Calu3 (cell line): ENCODE results near the gene TPGS1. TPM values are rescaled to one million over a fixed set of nuclear protein-coding genes. Genes with fewer than 3 reads are reported as not detected.

Experiments
- BruUV-seq: library from RNA; stranded (reverse); fragments of 400-500 nt; replicated peaks from 2 replicates; lab custom pipeline; 2021; lab: Mats Ljungman, UMichigan
- CTCF ChIA-PET: fragments of 300-600 bp; sonication (Branson Sonifier 250); formaldehyde crosslinking; loops from one replicate; lab custom pipeline; 2022; ENCODE audit warnings: antibody characterized with exemption; lab: Charles Lee
- DNase-seq: peaks from one replicate; pipeline ENCODE4 v3.0.0; 2022
- H3K27ac Mint-ChIP-seq: one replicate; pipeline ENCODE4 v1.8.0; 2022; ENCODE audit warnings: mixed read lengths; ENCODE audit not compliant: unreplicated experiment
- H3K27me3 Mint-ChIP-seq: one replicate; pipeline ENCODE4 v1.8.0; 2022; ENCODE audit warnings: mixed read lengths; ENCODE audit not compliant: unreplicated experiment
- H3K36me3 Mint-ChIP-seq: one replicate; pipeline ENCODE4 v1.8.0; 2022; ENCODE audit warnings: mild to moderate bottlenecking, moderate library complexity, mixed read lengths; ENCODE audit not compliant: insufficient read depth, unreplicated experiment
- H3K4me1 Mint-ChIP-seq: one replicate; pipeline ENCODE4 v1.8.0; 2022; ENCODE audit warnings: mild to moderate bottlenecking, low read depth, mixed read lengths; ENCODE audit not compliant: unreplicated experiment
- H3K4me3 Mint-ChIP-seq: one replicate; pipeline ENCODE4 v1.8.0; 2022; ENCODE audit warnings: mild to moderate bottlenecking, low read depth, moderate library complexity, mixed read lengths; ENCODE audit not compliant: unreplicated experiment
- H3K9me3 Mint-ChIP-seq: one replicate; pipeline ENCODE4 v1.8.0; 2022; ENCODE audit warnings: low read depth, mixed read lengths; ENCODE audit not compliant: unreplicated experiment
- CTCF ChIP-seq: fragments of 200-600 bp; IDR thresholded peaks from one replicate; pipeline ENCODE4 v1.8.0; 2022; ENCODE audit warnings: antibody characterized with exemption; ENCODE audit not compliant: unreplicated experiment
- intact Hi-C: fragments of 100-400 bp; cut with micrococcal nuclease; formaldehyde crosslinking; loops from one replicate; pipeline ENCODE4 v1.10.0; 2022; ENCODE audit not compliant: unreplicated experiment
- total RNA-seq: library from RNA; stranded (reverse); gene quantifications from 2 replicates; pipeline ENCODE4 v1.2.3, GENCODE V29; 2022

TPGS1 gene
- total RNA-seq, 1 experiment from 2014 or later = 9.0 TPM

DNA sequence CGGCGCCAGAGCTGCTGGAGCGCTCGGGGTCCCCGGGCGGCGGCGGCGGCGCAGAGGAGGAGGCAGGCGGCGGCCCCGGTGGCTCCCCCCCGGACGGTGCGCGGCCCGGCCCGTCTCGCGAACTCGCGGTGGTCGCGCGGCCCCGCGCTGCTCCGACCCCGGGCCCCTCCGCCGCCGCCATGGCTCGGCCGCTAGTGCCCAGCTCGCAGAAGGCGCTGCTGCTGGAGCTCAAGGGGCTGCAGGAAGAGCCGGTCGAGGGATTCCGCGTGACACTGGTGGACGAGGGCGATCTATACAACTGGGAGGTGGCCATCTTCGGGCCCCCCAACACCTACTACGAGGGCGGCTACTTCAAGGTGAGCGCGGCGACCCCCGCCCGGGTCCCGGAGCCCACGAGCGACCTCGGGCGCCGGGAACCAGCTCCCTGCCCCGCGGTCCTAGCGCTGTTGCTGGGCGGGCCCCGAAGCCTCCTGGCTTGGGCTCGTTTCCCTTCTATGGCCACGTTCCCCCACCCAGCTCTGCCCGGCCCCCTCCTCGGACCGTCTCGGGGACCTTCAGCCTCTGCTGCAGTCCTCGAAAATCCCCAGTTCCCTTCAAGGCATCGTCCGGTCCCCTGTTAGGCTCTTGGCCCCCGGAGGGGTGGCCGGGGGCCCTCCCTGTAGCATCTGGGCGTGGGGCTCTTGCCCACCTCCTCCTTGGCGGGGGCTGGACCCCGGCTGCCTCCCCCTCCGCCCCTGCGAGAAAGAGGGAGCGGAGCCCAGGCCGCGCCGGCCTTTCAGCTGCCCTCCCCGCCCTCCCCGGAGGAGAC lies 24.7 kb downstream of the TPGS1 start, which contains the start of gene CDC34:
TSS of gene CDC34 (plus strand) at position 8 of the 808 bp plus-strand sequence. CDS start at position 180, 172 bp downstream.
- Mint-ChIP-seq H3K9me3 (no peaks in the 10 kb centered on the region), H3K27me3 (no peaks in the 10 kb centered on the region), H3K27ac (no peak within 1 kb of the TSS), H3K4me3 (peak within 1 kb of the TSS; percentile 74), H3K4me1 (peaks cover 9% of the 10 kb centered on the region), H3K36me3 (peaks cover 37% of the 10 kb centered on the region)
- intact Hi-C loops = no loop called here
- DNase-seq = no peak
- BruUV-seq = no TSS peak
- CTCF ChIA-PET = interaction anchor here (1.0 kb wide), 1 partner anchor 21 kb away, joined by 3 read pairs; no protein-coding TSS in a partner anchor
- TF ChIP-seq CTCF = no peak

GRCh38 chr19:532561-533363 lies 25.5 kb downstream of the TPGS1 start:
- peak overlapping the region; percentile 74 for H3K4me3 Mint-ChIP-seq
- intact Hi-C loops = no loop called here
- CTCF ChIA-PET = interaction anchor here (1.0 kb wide), 1 partner anchor 22 kb away, joined by 3 read pairs; no protein-coding TSS in a partner anchor
- BruUV-seq = TSS peak; percentile 46
- no peaks in the 10 kb centered on the region for H3K9me3 Mint-ChIP-seq
- H3K4me1 Mint-ChIP-seq = peaks cover 9% of the 10 kb centered on the region
- no peaks in the 10 kb centered on the region for H3K27me3 Mint-ChIP-seq
- no peak overlapping the region for H3K27ac Mint-ChIP-seq
- peak; percentile 48 for DNase-seq
- TF ChIP-seq CTCF = peak; percentile 18
- H3K36me3 Mint-ChIP-seq = peaks cover 39% of the 10 kb centered on the region

DNA sequence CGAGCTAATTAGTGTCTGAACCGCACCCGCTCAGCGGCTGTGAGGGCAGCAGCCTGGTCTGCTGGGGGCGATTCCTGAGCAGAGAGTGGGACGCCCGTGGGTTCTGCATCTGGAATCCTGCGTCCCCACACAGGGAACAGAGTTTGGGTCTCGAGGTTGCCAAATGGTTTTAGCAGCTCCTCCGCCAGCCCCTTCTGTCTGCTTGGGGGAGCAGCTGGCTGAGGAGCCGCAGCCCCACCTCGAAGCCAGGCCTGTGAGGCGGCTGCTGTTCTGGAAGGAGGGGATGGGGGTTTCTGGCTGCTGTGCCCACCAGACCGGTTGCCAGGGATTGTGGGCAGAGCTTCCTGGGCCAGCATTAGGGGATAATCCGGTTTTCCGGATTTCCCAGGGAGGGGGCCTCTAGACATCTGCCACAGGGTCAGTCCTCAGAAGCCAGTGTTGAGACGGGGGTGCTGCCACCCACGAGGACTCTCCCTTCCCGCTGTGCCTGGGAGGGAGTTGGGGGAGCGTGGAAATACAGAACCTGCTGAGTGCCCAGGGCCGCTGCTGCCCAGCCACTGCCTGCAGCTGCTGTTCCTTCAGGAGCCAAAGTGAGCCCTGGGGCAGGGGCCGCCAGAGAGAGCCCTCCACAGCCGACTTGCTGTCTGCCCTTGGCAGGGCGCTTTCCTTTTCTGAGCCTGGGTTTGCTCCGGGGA lies 26.2 kb downstream of the TPGS1 start:
- Mint-ChIP-seq H3K4me1 (peaks cover 9% of the 10 kb centered on the region), H3K9me3 (no peaks in the 10 kb centered on the region), H3K4me3 (peak overlapping the region; percentile 74), H3K27ac (no peak overlapping the region), H3K36me3 (peaks cover 42% of the 10 kb centered on the region), H3K27me3 (no peaks in the 10 kb centered on the region)
- BruUV-seq = no TSS peak
- intact Hi-C loops = no loop called here
- no peak for TF ChIP-seq CTCF
- no peak for DNase-seq
- CTCF ChIA-PET = interaction anchor here (0.7 kb wide), 1 partner anchor 23 kb away, joined by 3 read pairs; no protein-coding TSS in a partner anchor

DNA sequence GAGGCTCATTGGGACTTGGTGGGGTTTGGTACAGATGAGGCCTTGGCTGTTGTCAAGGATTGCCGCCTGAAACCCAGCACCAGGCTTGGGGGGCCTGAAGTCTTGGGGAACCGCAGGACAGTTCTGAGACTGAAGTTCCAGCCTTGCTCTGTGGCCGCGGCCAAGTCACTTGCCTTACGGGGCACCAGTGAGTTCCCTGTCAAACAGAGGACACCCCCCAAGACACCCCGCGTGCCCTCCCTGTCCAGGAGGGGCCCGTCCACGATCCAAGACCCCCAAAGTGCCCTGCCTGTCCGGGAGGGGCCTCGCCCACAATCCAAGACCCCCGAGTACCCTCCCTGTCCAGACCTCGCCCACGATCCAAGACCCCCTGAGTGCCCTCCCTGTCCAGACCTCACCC lies 26.8 kb downstream of the TPGS1 start:
- intact Hi-C loops = no loop called here

More for the DNA sequence above, 26.8 kb downstream of the TPGS1 start:
- CTCF ChIA-PET = interaction anchor here (0.7 kb wide), 1 partner anchor 23 kb away, joined by 3 read pairs; no protein-coding TSS in a partner anchor
- H3K36me3 Mint-ChIP-seq = peaks cover 47% of the 10 kb centered on the region
- peak overlapping the region; percentile 74 for H3K4me3 Mint-ChIP-seq
- TF ChIP-seq CTCF = no peak
- no peaks in the 10 kb centered on the region for H3K9me3 Mint-ChIP-seq
- H3K4me1 Mint-ChIP-seq = peaks cover 9% of the 10 kb centered on the region
- no peak overlapping the region for H3K27ac Mint-ChIP-seq
- BruUV-seq = no TSS peak
- H3K27me3 Mint-ChIP-seq = no peaks in the 10 kb centered on the region
- no peak for DNase-seq
